K562 treated with DMSO at 1 percent for 12 hours (cell line): ENCODE data around the gene SLC39A6. TPM values are rescaled to one million over a fixed set of nuclear protein-coding genes. Genes with fewer than 3 reads are reported as not detected.

Experiments
- total RNA-seq: library from RNA; unstranded; fragments of 300-600 nt; gene quantifications from 2 replicates; pipeline ENCODE4 v1.2.3, GENCODE V29; 2022; ENCODE audit not compliant: insufficient read depth

SLC39A6 gene, protein sequence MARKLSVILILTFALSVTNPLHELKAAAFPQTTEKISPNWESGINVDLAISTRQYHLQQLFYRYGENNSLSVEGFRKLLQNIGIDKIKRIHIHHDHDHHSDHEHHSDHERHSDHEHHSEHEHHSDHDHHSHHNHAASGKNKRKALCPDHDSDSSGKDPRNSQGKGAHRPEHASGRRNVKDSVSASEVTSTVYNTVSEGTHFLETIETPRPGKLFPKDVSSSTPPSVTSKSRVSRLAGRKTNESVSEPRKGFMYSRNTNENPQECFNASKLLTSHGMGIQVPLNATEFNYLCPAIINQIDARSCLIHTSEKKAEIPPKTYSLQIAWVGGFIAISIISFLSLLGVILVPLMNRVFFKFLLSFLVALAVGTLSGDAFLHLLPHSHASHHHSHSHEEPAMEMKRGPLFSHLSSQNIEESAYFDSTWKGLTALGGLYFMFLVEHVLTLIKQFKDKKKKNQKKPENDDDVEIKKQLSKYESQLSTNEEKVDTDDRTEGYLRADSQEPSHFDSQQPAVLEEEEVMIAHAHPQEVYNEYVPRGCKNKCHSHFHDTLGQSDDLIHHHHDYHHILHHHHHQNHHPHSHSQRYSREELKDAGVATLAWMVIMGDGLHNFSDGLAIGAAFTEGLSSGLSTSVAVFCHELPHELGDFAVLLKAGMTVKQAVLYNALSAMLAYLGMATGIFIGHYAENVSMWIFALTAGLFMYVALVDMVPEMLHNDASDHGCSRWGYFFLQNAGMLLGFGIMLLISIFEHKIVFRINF
- total RNA-seq = 7.6 and 13.6 TPM in 2 replicates

GRCh38 chr18:36129300-36130038, at the start of gene SLC39A6, which contains the start of gene ELP2:
SLC39A6 (minus strand) TSS chr18:36129340; CDS start chr18:36127007, 2,333 bp downstream.
ELP2 (plus strand) TSS chr18:36129899; CDS start chr18:36129934, 35 bp downstream.

DNA sequence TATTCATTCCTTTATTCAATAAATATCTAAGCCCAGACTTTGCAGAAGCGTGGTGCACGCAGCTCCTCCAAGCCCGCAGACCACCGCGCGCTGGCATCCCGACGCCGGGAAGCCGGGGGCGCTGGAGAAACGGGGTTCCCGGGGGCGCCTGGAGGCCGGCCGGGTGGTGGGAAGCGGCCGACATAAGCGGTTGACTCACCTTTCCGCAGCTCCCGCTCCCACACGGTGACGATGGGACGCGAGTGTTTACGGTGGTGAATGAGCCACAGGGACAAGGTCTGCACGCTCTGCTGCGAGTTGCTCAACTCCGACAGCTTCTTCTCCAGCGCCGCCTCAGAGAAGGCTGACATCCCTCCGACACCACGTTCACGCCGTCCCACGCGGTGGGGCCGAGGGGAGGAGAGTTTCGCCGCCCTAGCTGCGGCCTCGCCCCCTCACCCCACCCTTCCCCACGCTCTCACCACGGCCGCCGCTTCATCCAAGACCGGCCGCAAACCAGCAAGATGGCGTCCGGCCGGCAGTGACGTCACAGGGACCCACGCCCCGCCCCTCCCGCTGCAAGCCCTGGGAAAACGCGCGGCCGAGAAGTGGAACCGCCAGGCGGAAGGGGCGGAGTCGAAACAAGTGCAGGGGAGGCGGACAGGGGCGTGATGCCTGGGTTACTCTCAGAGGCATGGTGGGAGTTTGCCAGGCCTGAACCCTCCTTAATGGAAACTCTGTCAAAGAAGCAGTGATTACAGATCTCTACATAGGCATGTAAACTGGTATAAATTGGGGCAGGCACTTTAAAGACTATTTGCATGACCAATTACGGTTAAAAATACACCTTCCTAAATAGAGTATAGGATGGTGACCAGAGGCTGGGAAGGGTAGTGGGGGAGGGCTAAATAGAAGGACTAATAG, 61.8 kb downstream of the SLC39A6 start, which contains the start of gene RPRD1A:
Gene RPRD1A (minus strand): TSS at position 505 of the 903 bp plus-strand sequence. CDS start 155 bp downstream, at position 350.

Other genes starting within 250 kb of the SLC39A6 start
- gene RPRD1A, start 61.8 kb downstream of the SLC39A6 start, total RNA-seq = 18.4 and 46.1 TPM in 2 replicates
- 41.4 and 57.7 TPM in 2 replicates for gene ELP2, start 559 bp upstream of the SLC39A6 start, total RNA-seq
- gene MOCOS, start 58.2 kb upstream of the SLC39A6 start, total RNA-seq = 4.8 and 9.1 TPM in 2 replicates
- gene FHOD3, start 168.4 kb upstream of the SLC39A6 start, total RNA-seq = not detected in 2 replicates